GM19043 (cell line): ENCODE measurements around the gene GPR78.

ENCODE experiments used
- ATAC-seq: cut with Tn5 transposase; IDR thresholded peaks from one replicate; pipeline ENCODE4 v1.9.1; 2021; ENCODE audit warnings: low read depth; ENCODE audit not compliant: unreplicated experiment

GPR78 gene

GRCh38 chr4:8546766-8547107 is 33.5 kb upstream of the GPR78 start:
- no peak for ATAC-seq

DNA sequence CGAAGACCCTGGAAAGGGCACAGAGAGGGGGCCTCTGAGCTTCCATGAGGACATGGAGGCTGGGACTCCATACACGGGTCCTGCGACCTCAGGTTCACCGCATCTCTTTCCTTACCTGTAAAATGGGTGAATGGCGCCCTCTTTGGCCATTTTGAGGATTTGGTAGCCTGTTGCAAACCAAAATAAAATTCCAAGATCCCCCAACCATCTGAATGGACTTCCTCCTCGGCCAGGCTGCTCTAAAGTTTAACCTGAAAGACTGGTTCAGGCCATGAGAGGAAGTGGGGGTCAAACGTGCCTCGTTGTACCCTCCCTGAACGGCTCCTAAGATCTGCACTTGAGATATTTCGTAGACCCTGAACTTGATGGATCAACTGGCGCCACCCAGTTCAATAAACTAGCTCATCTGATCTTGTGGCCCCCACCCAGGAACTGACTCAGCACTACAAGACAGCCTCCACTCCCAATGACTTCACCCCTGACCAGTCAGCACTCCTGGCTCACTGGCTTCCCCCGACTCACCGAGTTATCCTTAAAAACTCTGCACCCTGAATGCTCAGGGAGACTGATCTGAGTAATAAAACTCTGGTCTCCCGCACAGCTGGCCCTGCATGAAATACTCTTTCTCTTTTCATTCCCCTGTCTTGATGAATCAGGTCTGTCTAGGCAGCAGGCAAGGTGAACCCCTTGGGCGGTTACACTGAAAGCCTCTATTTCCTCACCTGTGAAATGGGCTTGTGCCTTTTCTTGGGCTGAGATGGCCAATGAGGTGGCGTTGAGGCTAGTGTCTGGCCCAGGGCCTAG is 32.9 kb upstream of the GPR78 start:
- no peak for ATAC-seq

DNA sequence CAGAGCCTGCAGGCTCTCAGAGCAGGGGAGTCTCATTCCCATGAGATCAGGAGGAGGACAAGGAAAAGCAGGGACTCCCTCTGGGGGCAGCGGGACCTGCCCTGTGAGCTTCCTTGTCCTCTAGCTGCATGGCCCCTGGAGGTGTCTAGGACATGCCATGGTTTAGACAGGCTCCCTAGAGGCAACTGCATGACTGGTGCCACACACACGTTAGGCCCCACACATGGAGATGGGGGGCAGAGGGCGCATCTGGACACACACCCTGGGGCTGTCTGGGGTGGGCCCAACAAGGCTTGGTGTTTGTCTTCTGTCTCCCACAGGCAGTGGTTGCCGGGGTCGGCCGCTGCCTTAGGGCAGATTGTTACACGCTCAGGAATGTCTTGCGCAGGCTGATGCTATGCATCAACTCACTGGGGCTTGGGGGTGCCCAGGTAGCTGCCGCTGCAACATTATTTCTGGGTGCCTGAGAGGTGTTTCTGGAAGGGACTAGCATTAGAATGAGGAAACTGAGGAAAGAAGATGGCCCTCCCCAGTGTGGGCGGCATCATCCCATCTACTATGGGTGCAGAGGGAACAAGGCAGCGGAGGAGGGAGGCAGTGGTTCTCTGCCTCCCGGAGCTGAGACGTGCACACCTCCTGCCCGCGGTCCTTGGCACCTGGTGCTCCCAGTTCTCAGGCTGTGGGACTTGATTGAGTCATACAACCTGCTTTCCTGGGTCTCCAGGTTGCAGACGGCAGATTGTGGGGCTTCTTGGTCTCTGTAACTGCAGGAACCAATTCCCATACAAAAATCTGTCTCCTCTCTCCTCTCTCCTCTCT is 32.1 kb upstream of the GPR78 start:
- ATAC-seq = no peak

GRCh38 chr4:8548731-8549351 is 31.4 kb upstream of the GPR78 start:
- ATAC-seq = no peak

DNA sequence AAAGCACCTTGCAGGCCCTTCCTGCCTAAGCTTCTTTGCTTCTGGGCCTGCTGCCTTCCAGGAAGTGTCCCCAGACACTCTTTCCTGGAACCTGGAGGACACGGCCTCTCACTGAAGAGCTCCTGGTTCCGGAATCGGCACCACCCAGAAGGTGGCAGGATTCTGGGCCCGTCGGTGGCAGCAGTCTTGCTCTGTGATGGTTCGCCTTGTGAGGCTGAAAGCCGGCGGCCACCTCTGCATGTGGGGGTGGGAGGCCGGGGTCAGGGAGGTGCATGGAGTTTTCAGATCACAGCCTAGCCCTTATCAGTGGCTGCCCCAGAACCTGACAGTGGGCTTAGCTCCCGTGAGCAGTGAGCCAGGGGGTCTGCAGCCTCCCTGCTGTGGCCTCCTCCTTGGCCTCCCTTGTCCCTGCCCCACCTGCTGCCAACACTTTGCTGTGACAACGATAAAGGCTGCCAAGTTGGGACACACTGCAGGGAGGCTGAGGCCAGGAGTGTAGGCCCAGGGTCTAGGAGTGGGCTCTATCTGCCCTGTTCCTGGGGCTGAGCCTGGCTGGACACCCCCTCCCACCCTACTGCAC is 30.8 kb upstream of the GPR78 start:
- ATAC-seq = no peak

DNA sequence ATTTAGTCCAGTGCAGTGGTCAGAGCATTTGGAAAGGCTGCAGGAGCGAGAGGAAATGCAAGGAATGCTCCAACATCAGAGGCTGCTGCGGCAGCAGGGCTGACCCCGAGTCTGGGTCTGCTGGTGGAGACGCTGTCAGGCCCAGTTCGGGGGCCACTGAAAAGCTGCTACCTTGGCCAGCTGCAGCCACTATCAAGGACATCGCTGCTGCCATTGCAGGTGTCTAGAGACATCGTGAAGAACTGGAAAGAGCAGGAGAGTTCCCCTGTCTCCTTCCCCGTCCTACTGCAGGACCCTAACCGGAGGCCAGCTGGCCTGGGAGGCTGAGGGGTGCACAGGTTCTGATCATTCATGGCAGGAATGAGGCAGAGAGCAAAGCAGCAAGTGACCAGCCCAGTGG is 29.5 kb upstream of the GPR78 start:
- no peak for ATAC-seq

GRCh38 chr4:8552024-8552423 is 28.2 kb upstream of the GPR78 start:
- ATAC-seq = no peak

DNA sequence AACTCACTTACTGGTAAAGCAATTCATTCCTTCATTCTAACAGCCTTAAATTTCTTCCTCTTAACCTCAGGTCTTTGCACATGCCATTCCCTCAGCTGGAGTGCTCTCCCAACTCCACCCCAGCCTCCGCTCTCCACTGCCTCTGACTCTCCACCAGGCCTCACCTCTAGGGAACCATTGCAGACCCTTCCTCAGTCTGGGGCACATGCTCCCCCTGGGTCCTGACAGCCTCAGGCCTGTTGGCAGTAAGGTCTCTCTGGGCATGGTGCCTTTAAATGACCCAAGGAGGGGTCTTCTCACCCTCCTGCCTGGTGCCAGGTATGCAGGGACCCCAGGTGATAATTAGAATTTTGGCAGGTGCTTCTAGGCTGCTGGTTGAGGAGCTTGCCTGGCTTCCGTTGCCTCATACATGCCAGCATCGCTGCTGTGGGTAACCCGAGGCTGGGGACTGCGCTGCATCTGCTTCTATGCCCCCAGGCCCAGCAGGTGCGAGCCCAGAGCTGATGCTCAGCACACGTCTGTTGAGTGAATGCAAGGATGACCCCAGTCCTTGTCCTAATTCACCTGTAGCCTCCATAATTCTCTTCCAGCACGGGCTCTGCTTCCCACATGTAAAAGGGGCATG is 27.5 kb upstream of the GPR78 start:
- ATAC-seq = no peak

GRCh38 chr4:8553216-8553615 is 27.0 kb upstream of the GPR78 start:
- no peak for ATAC-seq

DNA sequence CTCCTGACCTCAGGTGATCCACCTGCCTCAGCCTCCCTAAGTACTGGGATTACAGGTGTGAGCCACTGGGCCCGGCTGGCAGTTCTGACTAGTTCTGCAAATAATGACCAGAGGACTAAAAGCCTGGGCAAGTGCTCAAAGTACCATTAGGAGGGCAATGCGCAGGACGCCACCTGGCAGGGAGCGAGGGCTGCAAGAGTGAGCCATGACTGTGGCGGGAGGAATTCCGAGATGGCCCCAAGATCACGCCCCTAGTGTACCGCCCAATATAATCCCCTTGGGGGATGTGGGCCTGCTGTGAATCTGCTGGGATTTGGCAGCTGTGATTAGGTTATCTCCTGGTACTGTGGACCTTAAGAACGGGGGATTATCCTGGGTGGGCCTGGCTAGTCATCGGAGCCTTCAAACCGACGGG is 26.2 kb upstream of the GPR78 start:
- ATAC-seq = no peak

GRCh38 chr4:8554555-8555100 is 25.6 kb upstream of the GPR78 start:
- ATAC-seq = no peak

DNA sequence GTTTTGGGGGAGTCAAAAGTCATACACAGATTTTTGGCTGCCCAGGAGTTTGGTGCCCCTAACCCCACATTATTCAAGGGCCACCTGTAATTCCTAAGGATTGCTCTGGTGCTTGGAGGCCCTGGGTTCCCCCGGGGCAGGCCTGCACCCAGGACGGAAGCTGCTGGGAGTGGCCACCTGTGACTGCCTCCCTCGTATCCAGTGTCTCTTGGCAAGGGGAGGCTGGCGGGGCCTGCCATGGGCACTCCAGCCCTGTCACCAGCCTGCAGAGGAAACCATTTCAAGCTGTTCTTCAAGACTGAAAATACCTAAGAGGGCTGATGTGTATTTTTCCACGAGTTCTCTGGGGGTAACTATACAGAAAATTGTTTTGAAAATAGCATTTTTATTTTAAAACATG is 24.5 kb upstream of the GPR78 start:
- ATAC-seq = no peak

GRCh38 chr4:8556341-8557150 is 23.6 kb upstream of the GPR78 start:
- ATAC-seq = no peak

- no peak for ATAC-seq
Measured at GRCh38 chr4:8557151-8558076, 22.8 kb upstream of the GPR78 start.

DNA sequence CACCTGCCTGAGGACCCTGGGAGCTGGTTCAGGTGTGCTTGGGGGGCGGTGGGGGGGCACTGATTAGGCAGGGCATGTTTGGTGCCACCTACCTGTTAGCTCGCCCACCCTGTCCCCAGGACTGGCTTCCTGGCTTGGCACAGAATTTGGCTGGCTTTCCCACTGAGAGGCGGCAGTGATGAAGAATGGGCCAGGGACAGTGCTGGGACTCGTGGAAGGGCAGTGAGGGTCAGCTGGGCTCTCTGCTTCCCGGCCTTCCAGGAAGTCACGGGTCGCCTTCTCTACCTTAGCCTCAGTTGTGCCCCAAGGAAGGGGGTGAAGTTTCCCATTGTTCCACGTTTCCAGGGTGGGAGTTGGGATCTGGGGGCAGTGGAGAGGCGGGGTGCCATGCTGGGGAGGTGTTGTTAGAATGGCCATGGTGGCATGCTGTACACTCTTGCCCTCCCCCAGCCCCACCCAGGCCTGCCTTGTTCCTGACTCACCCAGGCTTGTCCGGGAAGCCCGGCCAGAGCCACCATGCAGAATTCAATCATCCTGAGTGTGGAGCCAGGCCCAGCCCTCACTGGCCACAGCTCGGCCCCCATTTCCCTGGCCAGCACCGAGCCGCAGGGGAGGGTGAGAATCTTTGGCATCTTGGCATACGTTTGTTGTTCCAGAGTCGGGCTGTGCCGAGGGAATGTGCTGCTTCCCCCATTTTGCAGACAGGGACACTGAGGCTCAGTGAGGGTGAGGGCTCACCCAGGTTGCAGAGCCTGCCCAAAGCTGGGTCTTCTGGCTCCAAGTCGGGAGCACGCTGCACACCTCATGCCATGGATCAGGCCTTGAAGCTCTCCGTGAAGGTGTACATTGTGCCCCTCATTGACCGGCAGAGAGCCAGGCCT is 21.9 kb upstream of the GPR78 start:
- ATAC-seq = no peak

GRCh38 chr4:8559011-8559410 is 21.2 kb upstream of the GPR78 start:
- ATAC-seq = no peak

DNA sequence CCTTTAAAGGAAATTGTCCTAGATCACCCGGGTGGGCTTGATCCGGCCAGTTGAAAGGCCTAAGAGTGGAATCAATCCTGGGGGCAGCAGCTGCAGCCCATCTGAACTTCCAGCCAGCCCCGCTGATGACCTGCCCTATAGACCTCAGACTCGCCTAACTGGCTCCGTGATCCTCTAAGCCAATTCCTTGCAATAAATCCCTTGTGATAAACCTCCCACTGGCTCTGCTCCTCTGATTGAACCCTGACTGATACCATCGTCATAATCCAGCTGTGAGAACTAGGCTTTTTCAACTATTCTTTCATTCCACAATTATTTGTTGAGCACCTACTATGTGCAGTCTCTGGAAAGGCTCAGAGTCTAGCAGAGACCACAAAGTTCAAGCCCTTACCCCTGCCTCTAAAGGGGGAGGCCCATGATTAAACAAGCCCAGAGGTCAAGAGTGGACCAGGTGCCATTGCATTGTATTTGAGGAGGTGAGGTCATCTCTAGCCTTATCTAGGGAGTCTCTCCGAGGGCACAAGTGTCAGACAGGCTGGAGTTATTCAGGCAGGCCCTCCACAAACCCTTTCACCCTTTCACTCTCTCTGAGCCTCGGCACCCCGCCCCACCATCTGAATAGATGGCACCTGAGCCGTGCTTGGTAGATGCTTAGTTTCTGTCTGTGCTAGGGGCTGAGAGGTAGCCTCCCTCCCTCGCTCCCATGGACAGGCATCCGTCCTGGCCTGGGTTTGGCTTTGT is 20.5 kb upstream of the GPR78 start:
- no peak for ATAC-seq
